Measurements from ENCODE around the gene ARHGEF38.
"Not testable (repeated sequence)": the region's sequence is repeated elsewhere in the genome, so short reads cannot be mapped to it uniquely, and the experiment has no call there.

ARHGEF38 gene

DNA sequence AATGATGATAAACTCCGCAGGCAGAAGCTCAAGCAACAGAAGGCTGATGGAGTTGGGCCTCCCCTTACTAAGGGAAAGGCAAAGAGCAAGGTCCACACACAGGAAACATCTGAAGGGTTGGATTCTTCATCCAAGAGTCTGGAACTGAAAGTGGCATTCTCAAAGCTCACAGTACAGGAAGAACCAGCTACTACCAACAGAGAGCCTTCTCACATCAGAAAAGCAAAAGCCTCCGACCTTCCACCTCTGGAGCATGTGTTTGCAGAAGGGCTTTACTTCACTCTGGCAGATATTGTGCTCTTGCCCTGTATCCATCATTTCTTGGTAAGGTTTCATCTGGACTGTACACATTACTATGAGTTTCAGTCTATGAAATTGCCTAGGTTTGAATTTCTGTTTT is 166.8 kb downstream of the ARHGEF38 start:
- no peak for DNase-seq

DNA sequence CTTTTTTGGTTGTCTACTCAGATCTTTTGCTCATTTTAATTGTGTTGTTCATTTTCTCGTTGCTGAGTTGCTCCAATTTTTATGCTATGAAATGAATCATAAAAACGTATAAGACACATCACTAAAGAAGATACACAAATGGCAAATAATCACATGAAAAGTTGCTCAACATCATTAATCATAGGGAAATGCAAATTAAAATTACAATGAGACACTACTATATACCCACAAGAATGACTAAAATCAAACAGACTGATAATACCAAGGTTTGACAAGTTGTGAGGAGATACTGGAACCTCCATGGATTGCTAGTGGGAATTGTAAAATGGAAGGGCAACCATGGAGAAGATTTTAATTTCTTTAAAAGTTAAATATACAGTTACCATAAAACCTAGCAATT is 173.2 kb downstream of the ARHGEF38 start:
- no peak for DNase-seq

DNA sequence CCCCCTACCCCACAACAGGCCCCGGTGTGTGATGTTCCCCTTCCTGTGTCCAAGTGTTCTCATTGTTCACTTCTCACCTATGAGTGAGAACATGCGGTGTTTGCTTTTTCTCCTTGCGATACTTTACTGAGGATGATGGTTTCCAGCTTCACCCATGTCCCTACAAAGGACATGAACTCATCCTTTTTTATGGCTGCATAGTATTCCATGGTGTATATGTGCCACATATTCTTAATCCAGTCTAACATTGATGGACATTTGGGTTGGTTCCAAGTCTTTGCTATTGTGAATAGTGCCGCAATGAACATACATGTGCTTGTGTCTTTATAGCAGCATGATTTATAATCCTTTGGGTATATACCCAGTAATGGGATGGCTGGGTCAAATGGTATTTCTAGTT is 177.5 kb downstream of the ARHGEF38 start:
- DNase-seq, result not testable (repeated sequence)

All from activated T-cell treated with anti-CD3 and anti-CD28 coated beads for 4 hours (primary cell).